ENCODE data around the gene GNA15.

The GNA15 gene

DNA sequence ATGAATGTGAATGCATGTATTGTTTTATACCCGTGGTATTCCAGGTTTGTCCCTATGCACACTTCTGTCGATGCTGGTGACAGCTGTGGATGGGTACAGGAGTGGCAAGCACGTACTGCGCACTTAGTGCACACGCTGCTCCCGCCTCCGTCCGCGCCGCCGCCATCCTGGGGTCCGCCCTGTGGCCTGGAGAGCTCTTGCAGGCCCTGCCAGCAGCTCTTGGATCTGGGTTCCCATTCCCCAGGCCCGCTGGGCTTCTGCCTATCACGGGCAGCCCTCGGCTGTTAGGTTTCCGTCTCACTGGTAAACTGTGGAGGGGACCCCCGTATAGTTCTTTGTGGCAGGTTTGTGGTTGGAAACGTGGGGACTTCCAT, 37.7 kb upstream of the GNA15 start:
- H3K27ac ChIP-seq (ENCODE audit: low read length) = no peak overlapping the region
- no peaks in the 10 kb centered on the region for H4K20me1 ChIP-seq (ENCODE audit: insufficient read depth, low read length)
- no peak overlapping the region for H3K4me3 ChIP-seq (ENCODE audit: low read length)
- TF ChIP-seq, protein P1, sequence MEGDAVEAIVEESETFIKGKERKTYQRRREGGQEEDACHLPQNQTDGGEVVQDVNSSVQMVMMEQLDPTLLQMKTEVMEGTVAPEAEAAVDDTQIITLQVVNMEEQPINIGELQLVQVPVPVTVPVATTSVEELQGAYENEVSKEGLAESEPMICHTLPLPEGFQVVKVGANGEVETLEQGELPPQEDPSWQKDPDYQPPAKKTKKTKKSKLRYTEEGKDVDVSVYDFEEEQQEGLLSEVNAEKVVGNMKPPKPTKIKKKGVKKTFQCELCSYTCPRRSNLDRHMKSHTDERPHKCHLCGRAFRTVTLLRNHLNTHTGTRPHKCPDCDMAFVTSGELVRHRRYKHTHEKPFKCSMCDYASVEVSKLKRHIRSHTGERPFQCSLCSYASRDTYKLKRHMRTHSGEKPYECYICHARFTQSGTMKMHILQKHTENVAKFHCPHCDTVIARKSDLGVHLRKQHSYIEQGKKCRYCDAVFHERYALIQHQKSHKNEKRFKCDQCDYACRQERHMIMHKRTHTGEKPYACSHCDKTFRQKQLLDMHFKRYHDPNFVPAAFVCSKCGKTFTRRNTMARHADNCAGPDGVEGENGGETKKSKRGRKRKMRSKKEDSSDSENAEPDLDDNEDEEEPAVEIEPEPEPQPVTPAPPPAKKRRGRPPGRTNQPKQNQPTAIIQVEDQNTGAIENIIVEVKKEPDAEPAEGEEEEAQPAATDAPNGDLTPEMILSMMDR (IDR thresholded peaks at IDR 0.05; ENCODE audit: low read depth, low read length) = no peak
- TF ChIP-seq EZH2phosphoT487 (IDR thresholded peaks at IDR 0.05; ENCODE audit: low read depth) = no peak
- H3K9me3 ChIP-seq (ENCODE audit: insufficient read depth, low read length) = no peaks in the 10 kb centered on the region
- no peak overlapping the region for H2AFZ ChIP-seq (ENCODE audit: low read depth, low read length)
- H3K36me3 ChIP-seq (replicated peaks; ENCODE audit: low read depth, low read length) = no peaks in the 10 kb centered on the region
- peaks cover 9% of the 10 kb centered on the region for H3K4me1 ChIP-seq (ENCODE audit: low read length)
- H3K79me2 ChIP-seq (ENCODE audit: low read length) = no peaks in the 10 kb centered on the region
- no peak overlapping the region for H3K4me2 ChIP-seq (ENCODE audit: low read length)
- no peak overlapping the region for H3K9ac ChIP-seq (ENCODE audit: low read length)
- H3K27me3 ChIP-seq (ENCODE audit: low read depth, low read length) = no peaks in the 10 kb centered on the region

DNA sequence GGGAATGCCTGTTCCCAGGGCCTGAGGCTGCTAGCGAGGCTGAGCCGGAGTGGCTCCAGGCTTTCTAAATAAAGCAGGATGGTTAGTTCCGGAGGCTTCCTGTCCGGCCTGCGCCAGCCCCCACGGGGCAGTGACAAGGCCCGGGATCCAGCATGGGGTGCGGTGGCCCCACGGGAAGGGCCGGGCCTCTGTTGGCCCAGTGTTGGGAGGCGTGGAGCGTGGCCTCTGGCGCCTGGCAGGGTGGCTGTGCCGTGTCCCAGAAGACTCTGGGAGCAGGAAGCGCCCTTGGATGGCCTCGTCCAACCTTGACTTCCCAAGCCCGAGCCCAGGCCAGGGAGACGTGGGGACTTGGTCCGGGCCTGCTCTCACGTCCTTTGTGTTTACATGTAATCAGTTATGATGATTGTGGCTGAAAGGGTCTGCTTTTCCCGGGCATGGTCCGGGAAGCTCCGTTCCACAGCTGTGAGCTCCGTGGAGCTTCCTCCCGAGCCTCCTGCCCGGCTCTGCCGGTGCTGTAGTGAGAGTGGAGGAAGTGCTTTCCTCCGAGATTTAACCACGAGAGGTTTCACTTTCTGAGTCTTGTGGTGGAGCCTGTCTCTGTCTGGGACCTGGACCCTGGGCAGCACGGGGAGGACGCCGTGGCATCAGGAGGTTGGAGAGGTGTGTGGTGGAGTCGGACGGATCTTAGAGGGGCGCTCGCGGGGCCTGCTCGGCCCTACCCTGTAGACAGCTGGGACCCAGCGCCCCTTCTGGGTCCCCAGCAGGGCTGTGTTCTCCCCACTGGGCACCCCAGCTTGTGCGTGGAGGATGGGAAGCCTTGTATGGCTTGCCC, 37.1 kb upstream of the GNA15 start:
- H3K27ac ChIP-seq (ENCODE audit: low read length) = no peak overlapping the region
- H3K27me3 ChIP-seq (ENCODE audit: low read depth, low read length) = no peaks in the 10 kb centered on the region
- no peaks in the 10 kb centered on the region for H3K79me2 ChIP-seq (ENCODE audit: low read length)
- peaks cover 9% of the 10 kb centered on the region for H3K4me1 ChIP-seq (ENCODE audit: low read length)
- H2AFZ ChIP-seq (ENCODE audit: low read depth, low read length) = no peak overlapping the region
- H3K36me3 ChIP-seq (replicated peaks; ENCODE audit: low read depth, low read length) = no peaks in the 10 kb centered on the region
- no peaks in the 10 kb centered on the region for H3K9me3 ChIP-seq (ENCODE audit: insufficient read depth, low read length)
- no peaks in the 10 kb centered on the region for H4K20me1 ChIP-seq (ENCODE audit: insufficient read depth, low read length)
- peak overlapping the region; percentile 49 for H3K4me2 ChIP-seq (ENCODE audit: low read length)
- no peak for TF ChIP-seq EZH2phosphoT487 (IDR thresholded peaks at IDR 0.05; ENCODE audit: low read depth)
- TF ChIP-seq, protein P1 (IDR thresholded peaks at IDR 0.05; ENCODE audit: low read depth, low read length) = no peak
- no peak overlapping the region for H3K9ac ChIP-seq (ENCODE audit: low read length)
- H3K4me3 ChIP-seq (ENCODE audit: low read length) = no peak overlapping the region

DNA sequence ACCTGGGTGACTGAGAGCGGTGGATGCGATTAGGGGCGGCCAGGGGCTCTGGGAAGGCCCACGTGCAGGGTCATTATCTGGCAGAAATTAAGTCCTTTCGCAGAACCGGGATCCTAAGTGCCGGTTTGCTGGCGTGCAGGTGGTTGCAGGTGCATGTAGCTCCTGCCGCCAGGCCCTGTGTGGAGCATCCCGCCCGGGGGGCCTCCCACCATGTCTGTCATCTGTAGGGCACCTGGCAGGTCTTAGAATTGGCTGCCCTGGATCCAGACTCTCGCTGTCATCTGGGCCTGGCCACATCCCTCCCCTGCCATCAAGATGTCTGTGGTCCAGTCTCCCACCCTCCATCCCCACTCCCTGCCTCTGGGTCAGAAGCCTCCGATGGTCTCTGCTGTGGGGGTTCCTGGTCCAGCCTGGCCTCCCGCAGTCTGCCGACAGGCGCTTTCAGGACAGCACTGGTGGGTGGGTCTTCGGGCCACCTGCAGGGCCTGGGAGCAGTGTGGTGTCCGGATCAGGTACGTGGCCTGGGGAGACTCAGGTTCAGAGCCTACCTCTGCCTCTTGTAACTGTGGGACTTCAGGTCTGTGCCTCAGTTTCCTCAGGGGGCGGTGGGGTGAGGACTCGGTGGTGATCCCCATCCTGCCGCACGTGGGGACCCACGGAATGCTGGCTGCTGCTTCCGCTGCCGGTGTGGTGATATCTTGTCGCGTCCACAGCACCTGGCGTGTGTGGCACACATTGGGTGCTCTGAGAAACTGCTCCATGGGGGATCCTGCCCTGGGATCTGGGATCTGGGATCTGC, 36.3 kb upstream of the GNA15 start:
- peak overlapping the region; percentile 49 for H3K4me2 ChIP-seq (ENCODE audit: low read length)
- H3K4me1 ChIP-seq (ENCODE audit: low read length) = peaks cover 9% of the 10 kb centered on the region
- no peak overlapping the region for H3K27ac ChIP-seq (ENCODE audit: low read length)
- H3K27me3 ChIP-seq (ENCODE audit: low read depth, low read length) = no peaks in the 10 kb centered on the region
- no peaks in the 10 kb centered on the region for H3K9me3 ChIP-seq (ENCODE audit: insufficient read depth, low read length)
- H3K4me3 ChIP-seq (ENCODE audit: low read length) = no peak overlapping the region
- H3K79me2 ChIP-seq (ENCODE audit: low read length) = no peaks in the 10 kb centered on the region
- H3K9ac ChIP-seq (ENCODE audit: low read length) = no peak overlapping the region
- no peak overlapping the region for H2AFZ ChIP-seq (ENCODE audit: low read depth, low read length)
- TF ChIP-seq, protein P1 (IDR thresholded peaks at IDR 0.05; ENCODE audit: low read depth, low read length) = no peak
- no peak for TF ChIP-seq EZH2phosphoT487 (IDR thresholded peaks at IDR 0.05; ENCODE audit: low read depth)
- no peaks in the 10 kb centered on the region for H3K36me3 ChIP-seq (replicated peaks; ENCODE audit: low read depth, low read length)
- H4K20me1 ChIP-seq (ENCODE audit: insufficient read depth, low read length) = no peaks in the 10 kb centered on the region

DNA sequence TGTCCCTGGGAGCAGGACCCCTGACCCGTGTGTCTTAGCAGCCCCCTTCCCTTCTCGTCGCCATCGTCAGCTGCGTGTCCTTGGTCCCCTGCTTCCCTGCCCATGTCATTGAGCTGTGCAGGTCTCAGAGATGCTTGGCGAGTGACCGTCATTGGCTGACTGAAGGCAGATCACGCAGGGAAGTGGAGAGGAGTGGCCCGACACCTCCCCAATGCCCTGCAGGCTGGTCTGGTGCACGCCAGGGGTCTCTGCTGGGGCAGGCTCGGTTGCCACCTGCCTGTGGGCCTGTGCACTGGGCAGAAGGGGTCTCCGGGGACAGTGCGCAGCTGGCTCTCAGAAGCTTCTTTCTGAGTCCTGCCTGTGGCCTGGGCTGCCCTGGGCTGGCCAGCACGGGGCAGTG, 35.5 kb upstream of the GNA15 start:
- no peaks in the 10 kb centered on the region for H3K9me3 ChIP-seq (ENCODE audit: insufficient read depth, low read length)
- no peak overlapping the region for H3K9ac ChIP-seq (ENCODE audit: low read length)
- no peaks in the 10 kb centered on the region for H3K36me3 ChIP-seq (replicated peaks; ENCODE audit: low read depth, low read length)
- no peak overlapping the region for H3K4me2 ChIP-seq (ENCODE audit: low read length)
- peaks cover 9% of the 10 kb centered on the region for H3K4me1 ChIP-seq (ENCODE audit: low read length)
- H3K79me2 ChIP-seq (ENCODE audit: low read length) = no peaks in the 10 kb centered on the region
- no peaks in the 10 kb centered on the region for H4K20me1 ChIP-seq (ENCODE audit: insufficient read depth, low read length)
- no peak overlapping the region for H3K27ac ChIP-seq (ENCODE audit: low read length)
- H3K27me3 ChIP-seq (ENCODE audit: low read depth, low read length) = no peaks in the 10 kb centered on the region
- TF ChIP-seq, protein P1 (IDR thresholded peaks at IDR 0.05; ENCODE audit: low read depth, low read length) = no peak
- TF ChIP-seq EZH2phosphoT487 (IDR thresholded peaks at IDR 0.05; ENCODE audit: low read depth) = no peak
- no peak overlapping the region for H2AFZ ChIP-seq (ENCODE audit: low read depth, low read length)
- H3K4me3 ChIP-seq (ENCODE audit: low read length) = no peak overlapping the region

Data from OCI-LY3 (cell line).